NB4 (cell line): ENCODE data around the gene CALN1.

ENCODE experiments used
- DNase-seq: peaks from one replicate; pipeline ENCODE4 v3.0.0; 2010; ENCODE audit warnings: low read depth
- H3K4me3 ChIP-seq: one replicate; pipeline ENCODE4 v1.5.1; 2011; ENCODE audit warnings: mild to moderate bottlenecking, low read depth, low read length, moderate library complexity
- MYC ChIP-seq: IDR thresholded peaks from 2 replicates; pipeline ENCODE4 v1.6.1; 2011; ENCODE audit warnings: low read depth, low read length
- POLR2A ChIP-seq: IDR thresholded peaks from 2 replicates; pipeline ENCODE4 v1.6.1; 2011; ENCODE audit warnings: mild to moderate bottlenecking; ENCODE audit not compliant: insufficient read length; ENCODE audit errors: extremely low read depth
- TF ChIP-seq, protein P1 (sequence below): IDR thresholded peaks from one replicate; pipeline ENCODE4 v1.5.1; 2012; ENCODE audit warnings: low read depth, low read length
- TF ChIP-seq, protein P2 (sequence below): IDR thresholded peaks from 2 replicates; pipeline ENCODE4 v1.6.1; 2011; ENCODE audit warnings: low read depth, low read length

CALN1 gene

DNA sequence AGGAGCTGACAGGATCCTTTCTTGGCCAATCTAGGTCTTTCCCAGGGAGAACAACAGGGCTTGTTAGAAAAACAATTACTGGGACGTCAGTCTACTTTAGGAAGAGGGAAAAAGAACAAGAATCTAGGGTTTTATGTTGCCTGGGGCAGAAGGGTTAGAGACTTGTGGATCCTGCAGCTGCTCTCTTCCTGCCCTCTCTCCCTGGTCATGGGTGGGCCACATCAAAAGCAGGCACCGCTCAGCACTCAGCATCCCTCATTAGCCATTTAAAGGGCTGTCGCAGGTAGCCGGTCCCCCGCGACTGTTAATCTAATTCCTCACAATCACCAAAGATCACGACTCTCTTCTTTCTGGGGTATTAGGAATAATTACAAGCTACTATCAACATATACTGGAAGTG, 631.9 kb downstream of the CALN1 start:
- H3K4me3 ChIP-seq = no peak overlapping the region
- TF ChIP-seq, protein P1, sequence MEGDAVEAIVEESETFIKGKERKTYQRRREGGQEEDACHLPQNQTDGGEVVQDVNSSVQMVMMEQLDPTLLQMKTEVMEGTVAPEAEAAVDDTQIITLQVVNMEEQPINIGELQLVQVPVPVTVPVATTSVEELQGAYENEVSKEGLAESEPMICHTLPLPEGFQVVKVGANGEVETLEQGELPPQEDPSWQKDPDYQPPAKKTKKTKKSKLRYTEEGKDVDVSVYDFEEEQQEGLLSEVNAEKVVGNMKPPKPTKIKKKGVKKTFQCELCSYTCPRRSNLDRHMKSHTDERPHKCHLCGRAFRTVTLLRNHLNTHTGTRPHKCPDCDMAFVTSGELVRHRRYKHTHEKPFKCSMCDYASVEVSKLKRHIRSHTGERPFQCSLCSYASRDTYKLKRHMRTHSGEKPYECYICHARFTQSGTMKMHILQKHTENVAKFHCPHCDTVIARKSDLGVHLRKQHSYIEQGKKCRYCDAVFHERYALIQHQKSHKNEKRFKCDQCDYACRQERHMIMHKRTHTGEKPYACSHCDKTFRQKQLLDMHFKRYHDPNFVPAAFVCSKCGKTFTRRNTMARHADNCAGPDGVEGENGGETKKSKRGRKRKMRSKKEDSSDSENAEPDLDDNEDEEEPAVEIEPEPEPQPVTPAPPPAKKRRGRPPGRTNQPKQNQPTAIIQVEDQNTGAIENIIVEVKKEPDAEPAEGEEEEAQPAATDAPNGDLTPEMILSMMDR = no peak
- TF ChIP-seq MYC (no peak), POLR2A (no peak)
- TF ChIP-seq, protein P2, sequence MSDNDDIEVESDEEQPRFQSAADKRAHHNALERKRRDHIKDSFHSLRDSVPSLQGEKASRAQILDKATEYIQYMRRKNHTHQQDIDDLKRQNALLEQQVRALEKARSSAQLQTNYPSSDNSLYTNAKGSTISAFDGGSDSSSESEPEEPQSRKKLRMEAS = no peak
- DNase-seq = no peak

DNA sequence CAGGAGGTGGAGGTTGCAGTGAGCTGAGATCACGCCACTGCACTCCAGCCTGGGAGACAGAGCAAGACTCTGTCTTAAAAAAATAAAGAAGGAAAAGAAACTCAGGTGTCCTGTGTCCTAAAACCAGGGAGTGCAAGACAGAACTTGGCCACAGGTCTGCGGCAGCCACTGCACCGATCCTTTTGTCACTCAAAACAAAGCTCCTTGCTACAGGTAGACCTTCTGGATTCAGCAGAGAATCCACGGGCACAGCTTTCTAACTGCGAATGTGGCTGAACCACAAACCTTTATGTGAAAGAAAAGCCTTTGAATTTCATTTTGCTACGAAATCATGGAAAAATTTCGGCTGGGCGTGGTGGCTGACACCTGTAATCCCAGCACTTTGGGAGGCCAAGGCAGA, 634.9 kb downstream of the CALN1 start:
- no peak overlapping the region for H3K4me3 ChIP-seq
- TF ChIP-seq, protein P1 = no peak
- no peak for DNase-seq

DNA sequence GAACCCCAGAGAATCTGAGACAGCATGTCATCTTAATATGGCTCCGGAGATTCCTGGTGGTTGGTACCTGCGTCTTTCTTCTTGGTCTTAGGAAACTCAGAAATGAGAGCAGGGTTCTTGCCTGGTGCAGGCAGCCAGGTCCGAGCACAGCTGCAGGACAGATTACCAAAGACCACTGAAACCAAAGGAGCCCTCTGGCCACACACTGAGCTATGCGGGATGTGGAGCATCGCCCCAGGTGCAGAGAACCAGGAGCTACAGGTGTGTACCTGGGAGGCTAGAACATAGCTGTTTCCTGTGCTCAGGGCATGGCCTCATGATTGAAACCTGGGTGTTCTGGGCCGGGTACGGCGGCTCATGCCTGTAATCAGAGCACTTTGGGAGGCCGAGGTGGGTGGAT, 635.4 kb downstream of the CALN1 start:
- TF ChIP-seq, protein P2 = no peak
- TF ChIP-seq, protein P1 = no peak
- TF ChIP-seq POLR2A = no peak
- TF ChIP-seq MYC = no peak
- DNase-seq = no peak
- H3K4me3 ChIP-seq = no peak overlapping the region

DNA sequence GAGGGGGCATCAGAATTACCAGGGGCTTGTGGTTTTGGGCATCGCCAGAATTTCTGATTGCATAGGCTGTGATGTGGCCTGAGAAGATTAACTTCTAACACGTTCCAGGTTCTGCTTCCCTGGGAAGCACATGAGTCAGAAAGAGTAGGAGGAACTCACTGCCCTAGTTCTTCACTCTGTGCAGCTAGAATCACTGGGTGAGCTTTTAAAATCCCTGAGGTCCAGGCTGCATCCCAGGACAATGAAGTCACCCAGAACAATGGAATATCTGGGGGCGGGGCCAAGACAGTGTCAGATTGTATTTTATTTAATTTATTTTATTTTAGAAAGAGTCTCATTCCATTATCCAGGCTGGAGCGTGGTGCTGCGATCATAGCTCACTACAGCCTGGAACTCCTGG, 636.5 kb downstream of the CALN1 start:
- TF ChIP-seq, protein P1 = no peak
- TF ChIP-seq POLR2A (no peak), MYC (no peak)
- TF ChIP-seq, protein P2 = no peak
- DNase-seq = no peak

DNA sequence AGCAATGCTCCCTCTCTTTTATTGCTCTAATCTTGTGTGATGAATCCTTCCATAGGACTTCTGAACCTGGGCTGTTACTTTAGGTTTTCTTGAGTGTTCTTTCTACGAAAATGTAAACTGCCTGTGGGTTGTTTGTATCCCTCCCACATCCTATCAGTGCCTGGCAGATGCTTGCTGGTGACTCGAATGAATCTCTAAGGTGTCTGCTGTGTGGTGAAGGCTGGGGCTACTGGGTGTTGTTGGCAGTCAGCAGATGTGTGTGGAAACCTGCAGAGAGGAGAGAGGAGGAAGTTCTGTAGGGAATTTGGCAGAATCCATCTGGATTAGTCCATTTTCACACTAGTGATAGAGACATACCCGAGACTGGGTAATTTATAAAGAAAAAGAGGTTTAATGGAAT, 639.4 kb downstream of the CALN1 start:
- TF ChIP-seq, protein P1 = no peak
- TF ChIP-seq, protein P2 = no peak
- TF ChIP-seq MYC = no peak
- no peak for TF ChIP-seq POLR2A
- no peak for DNase-seq
- H3K4me3 ChIP-seq = no peak overlapping the region

More for the DNA sequence above, 636.5 kb downstream of the CALN1 start:
- H3K4me3 ChIP-seq = no peak overlapping the region

DNA sequence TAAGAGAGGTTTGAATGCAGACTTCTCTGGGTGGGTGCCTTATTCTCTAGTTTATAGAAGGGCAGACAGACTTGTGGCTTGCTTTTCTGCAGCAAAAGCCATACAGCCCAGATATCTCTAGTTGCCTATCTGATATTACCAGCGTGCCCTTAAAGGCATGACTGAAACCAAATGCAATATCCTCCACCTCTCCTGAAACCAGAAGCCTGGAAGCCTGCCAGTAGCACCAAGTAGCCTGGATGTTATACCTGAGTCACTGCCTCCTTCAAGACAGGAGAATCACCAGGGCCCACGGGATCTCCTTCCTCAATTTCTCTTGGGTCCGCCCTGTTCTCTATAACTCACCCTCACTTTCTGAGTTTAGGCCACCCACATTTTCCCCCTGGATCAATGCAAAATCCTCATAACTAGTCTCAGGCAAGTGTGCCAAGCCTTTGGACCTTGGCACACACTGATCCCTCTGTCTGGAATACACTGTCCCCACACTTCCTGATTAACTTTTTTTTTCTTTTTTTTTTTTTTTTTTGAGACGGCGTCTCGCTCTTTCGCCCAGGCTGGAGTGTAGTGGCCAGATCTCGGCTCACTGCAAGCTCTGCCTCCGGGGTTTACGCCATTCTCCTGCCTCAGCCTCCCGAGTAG, 641.8 kb downstream of the CALN1 start:
- no peak for DNase-seq
- no peak overlapping the region for H3K4me3 ChIP-seq
- TF ChIP-seq, protein P2 = no peak
- TF ChIP-seq, protein P1 = no peak
- no peak for TF ChIP-seq POLR2A
- no peak for TF ChIP-seq MYC
